ENCODE results near the gene HOXB4. TPM values are rescaled to one million over a fixed set of nuclear protein-coding genes. Genes with fewer than 3 reads are reported as not detected.

Gene HOXB4
- polyA plus RNA-seq, 4 donors, result 3.5 to 20.3 (median 11.4) TPM

- no peak for DNase-seq (ENCODE audit: low read depth in 4 of 4, low spot score in 3 of 4)
These were observed 12.5 kb upstream of the HOXB4 start for GRCh38 chr17:48590607-48591161.

DNA sequence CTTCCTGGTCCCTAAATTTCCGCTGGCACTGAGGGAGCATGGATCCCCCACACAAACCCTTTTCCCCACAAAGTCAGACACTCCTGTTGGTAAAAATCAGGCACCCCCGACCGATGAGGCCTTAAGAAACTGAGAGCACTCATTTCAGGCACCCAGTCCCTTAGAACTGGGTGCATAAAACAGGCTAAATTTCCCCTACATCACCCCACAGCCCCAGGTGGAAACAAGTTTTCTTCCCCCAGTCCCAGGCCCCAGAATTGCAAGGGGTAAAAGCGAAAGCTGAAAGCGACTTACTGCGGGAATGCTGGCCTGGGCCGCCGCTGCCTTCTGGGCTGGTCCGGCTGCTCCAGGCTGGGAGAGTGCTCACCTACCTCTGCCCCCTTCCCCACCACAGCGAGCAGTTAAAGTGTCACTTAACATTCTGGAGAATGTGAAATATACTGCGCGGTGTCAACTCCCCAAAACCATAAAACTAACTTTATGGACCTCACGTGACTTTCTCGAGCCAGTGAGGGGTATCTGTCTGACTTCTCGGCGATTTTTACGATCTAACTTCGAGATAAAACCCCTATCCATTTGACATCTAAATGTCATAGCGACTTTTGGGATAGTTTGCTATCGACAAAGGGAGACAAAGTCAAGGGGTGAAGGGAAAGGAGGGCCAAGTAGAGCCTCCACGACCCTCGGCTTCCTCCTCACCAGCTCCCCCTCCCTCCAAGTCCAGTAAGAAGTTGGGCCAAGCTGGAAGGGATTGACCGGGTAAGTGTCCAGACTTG lies 11.9 kb upstream of the HOXB4 start, which contains the start of gene HOXB3:
Gene HOXB3 (minus strand): TSS at position 411 of the 776 bp plus-strand sequence. CDS start 37,767 bp downstream, outside the sequence.
- peak in 3 of 4 donors; percentile 85 to 92 (median 86) for DNase-seq (ENCODE audit: low read depth in 4 of 4, low spot score in 3 of 4)

GRCh38 chr17:48589060-48589830 lies 11.1 kb upstream of the HOXB4 start:
- DNase-seq (ENCODE audit: low read depth in 4 of 4, low spot score in 3 of 4), result no peak

DNA sequence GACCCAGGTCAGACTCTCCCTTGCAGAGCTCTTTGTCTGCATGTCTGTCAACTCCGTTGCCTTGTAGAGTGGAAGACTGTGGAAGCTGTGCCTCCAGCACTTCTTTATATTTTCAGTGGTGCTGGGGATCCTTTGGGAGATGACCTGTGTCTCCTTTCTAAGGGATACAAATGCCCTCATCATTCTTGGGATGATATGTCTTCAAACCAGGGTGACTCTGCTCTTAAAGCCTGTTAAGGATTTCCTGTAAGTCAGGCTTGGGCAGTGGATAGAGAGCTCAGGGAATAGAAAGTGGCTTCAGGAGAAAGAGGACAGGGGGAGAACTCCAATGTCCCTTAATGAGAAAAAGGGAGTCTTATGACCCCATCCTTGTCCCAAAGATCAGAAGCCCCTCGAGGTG lies 10.4 kb upstream of the HOXB4 start:
- no peak for DNase-seq (ENCODE audit: low read depth in 4 of 4, low spot score in 3 of 4)

GRCh38 chr17:48588074-48588415 lies 9.9 kb upstream of the HOXB4 start:
- DNase-seq (ENCODE audit: low read depth in 4 of 4, low spot score in 3 of 4), result no peak

GRCh38 chr17:48587276-48588073 lies 9.3 kb upstream of the HOXB4 start:
- no peak for DNase-seq (ENCODE audit: low read depth in 4 of 4, low spot score in 3 of 4)

- DNase-seq (ENCODE audit: low read depth in 4 of 4, low spot score in 3 of 4), result no peak
These were observed 8.5 kb upstream of the HOXB4 start for GRCh38 chr17:48586355-48587258.

GRCh38 chr17:48584223-48584741 lies 6.1 kb upstream of the HOXB4 start:
- no peak for DNase-seq (ENCODE audit: low read depth in 4 of 4, low spot score in 3 of 4)

GRCh38 chr17:48583708-48584222 lies 5.6 kb upstream of the HOXB4 start:
- no peak for DNase-seq (ENCODE audit: low read depth in 4 of 4, low spot score in 3 of 4)

DNA sequence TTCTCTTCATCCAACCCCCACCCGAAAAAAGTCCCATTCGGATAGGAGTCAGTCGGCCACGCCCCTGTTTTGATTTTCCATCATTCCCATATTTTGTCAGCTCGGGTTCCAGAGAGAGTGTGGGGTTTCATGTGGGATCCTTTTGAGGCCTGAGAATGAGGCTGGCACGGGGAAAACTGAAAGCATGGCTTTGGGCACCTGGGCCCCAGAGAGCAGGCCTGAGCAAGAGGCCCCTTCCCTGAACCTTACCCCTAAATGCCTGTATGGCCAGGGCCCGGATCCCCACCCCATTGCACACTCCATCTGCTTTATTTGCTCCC lies 4.6 kb upstream of the HOXB4 start:
- no peak for DNase-seq (ENCODE audit: low read depth in 4 of 4, low spot score in 3 of 4)

GRCh38 chr17:48579760-48580554 lies 1.8 kb upstream of the HOXB4 start:
- DNase-seq (ENCODE audit: low read depth in 4 of 4, low spot score in 3 of 4), result no peak

DNA sequence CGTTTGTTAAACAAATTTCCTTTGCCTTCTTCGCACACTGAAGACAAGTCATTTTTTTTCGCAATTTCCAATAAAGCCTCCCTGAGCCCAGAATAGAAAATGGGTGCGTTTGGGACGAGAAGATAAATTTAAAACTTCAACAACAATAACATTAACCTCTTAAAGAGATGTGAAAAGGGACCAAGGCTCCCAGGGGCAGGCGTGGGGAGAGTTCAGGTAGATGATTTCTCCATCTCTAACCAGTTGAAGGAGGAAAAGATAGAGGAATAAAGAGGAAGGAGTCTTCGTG lies 1.3 kb upstream of the HOXB4 start:
- no peak for DNase-seq (ENCODE audit: low read depth in 4 of 4, low spot score in 3 of 4)

- no peak for DNase-seq (ENCODE audit: low read depth in 4 of 4, low spot score in 3 of 4)
These were observed 693 bp upstream of the HOXB4 start for GRCh38 chr17:48578616-48579470.

DNA sequence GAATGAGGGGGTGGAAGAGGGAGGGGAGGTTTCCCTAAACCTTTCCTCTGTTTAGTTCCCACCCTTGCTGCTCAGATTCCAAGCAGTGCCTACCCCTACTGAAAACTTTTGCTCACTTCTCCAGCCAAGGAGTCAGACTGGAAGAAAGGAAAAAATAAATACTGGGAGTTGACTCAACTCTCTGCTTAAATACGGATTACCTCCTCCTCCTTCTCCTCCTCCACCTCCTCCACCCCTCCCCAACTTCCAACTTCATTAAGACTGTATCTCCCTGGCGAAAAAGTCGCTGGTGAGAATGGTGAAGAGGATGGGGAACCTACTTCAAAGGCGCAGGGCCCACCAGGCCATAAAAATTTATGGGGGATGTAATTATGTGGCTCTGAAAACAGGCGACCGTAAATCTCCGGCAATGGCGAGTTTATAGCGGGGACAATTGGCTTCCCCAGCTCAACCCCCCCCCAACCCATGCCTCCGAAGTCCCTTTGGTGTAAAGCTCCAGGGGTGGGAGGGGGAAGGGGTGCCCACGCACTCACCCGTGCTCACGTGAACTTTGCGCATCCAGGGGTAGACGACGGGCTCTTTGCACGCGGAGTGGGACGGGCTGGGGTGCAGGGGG lies 712 bp downstream of the HOXB4 start:
- DNase-seq (ENCODE audit: low read depth in 4 of 4, low spot score in 3 of 4), result peak in 2 of 4 donors; percentile 85 to 94

GRCh38 chr17:48576479-48577309 lies 1.5 kb downstream of the HOXB4 start:
- no peak for DNase-seq (ENCODE audit: low read depth in 4 of 4, low spot score in 3 of 4)

GRCh38 chr17:48575673-48576478 lies 2.3 kb downstream of the HOXB4 start:
- DNase-seq (ENCODE audit: low read depth in 4 of 4, low spot score in 3 of 4), result no peak
